ENCODE data around the gene ICAM1. TPM values are rescaled to one million over a fixed set of nuclear protein-coding genes. Genes with fewer than 3 reads are reported as not detected.

ICAM1 gene
- total and polyA plus RNA-seq, 2 of the 13 experiments (the other 11 are each of a cell fraction or from before 2014, with no cell fraction given): 37.9 to 98.4 TPM

- TF ChIP-seq CEBPB (IDR thresholded peaks at IDR 0.05; ENCODE audit: borderline replicate concordance, low read depth, low read length): no peak
- TF ChIP-seq TIGD3 (CRISPR knock-in tag; IDR thresholded peaks at IDR 0.05; ENCODE audit: borderline replicate concordance): no peak
- TF ChIP-seq, protein P1, sequence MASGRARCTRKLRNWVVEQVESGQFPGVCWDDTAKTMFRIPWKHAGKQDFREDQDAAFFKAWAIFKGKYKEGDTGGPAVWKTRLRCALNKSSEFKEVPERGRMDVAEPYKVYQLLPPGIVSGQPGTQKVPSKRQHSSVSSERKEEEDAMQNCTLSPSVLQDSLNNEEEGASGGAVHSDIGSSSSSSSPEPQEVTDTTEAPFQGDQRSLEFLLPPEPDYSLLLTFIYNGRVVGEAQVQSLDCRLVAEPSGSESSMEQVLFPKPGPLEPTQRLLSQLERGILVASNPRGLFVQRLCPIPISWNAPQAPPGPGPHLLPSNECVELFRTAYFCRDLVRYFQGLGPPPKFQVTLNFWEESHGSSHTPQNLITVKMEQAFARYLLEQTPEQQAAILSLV (CRISPR knock-in tag; IDR thresholded peaks at IDR 0.05; ENCODE audit: borderline replicate concordance): peak; percentile 50; the same call in 1 of the 2 replicates
- TF ChIP-seq ZNF101 (CRISPR knock-in tag; IDR thresholded peaks at IDR 0.05; ENCODE audit: borderline replicate concordance, low read depth): no peak; the same call in 1 of the 2 replicates
- no peak for TF ChIP-seq GTF3A (CRISPR knock-in tag; conservative IDR thresholded peaks at IDR 0.05)
- TF ChIP-seq SNAPC4 (CRISPR knock-in tag; IDR thresholded peaks at IDR 0.05): peak; percentile 93
- no peak for TF ChIP-seq MZF1 (CRISPR knock-in tag; IDR thresholded peaks at IDR 0.05; ENCODE audit: borderline replicate concordance)
- TF ChIP-seq NCOA1 (CRISPR knock-in tag; IDR thresholded peaks at IDR 0.05): no peak
- no peak for TF ChIP-seq CHCHD3 (CRISPR knock-in tag; IDR thresholded peaks at IDR 0.05)
- TF ChIP-seq RFX3 (CRISPR knock-in tag; IDR thresholded peaks at IDR 0.05): peak; percentile 71
- no peak for TF ChIP-seq SRF (IDR thresholded peaks at IDR 0.05; ENCODE audit: low read depth, low read length)
- peak; percentile 91; the same call in 1 of the 2 replicates for TF ChIP-seq KLF15 (CRISPR knock-in tag; IDR thresholded peaks at IDR 0.05; ENCODE audit: borderline replicate concordance)
- no peak; the same call in 1 of the 2 replicates for TF ChIP-seq ZBTB42 (CRISPR knock-in tag; IDR thresholded peaks at IDR 0.05)
- no peak for TF ChIP-seq ZNF468 (CRISPR knock-in tag; IDR thresholded peaks at IDR 0.05)
- TF ChIP-seq ZNF691 (CRISPR knock-in tag; IDR thresholded peaks at IDR 0.05; ENCODE audit: borderline replicate concordance, low read depth): 0 out of 2 replicates have a peak, but pooled peaks have one; percentile 39
- TF ChIP-seq, protein P2, sequence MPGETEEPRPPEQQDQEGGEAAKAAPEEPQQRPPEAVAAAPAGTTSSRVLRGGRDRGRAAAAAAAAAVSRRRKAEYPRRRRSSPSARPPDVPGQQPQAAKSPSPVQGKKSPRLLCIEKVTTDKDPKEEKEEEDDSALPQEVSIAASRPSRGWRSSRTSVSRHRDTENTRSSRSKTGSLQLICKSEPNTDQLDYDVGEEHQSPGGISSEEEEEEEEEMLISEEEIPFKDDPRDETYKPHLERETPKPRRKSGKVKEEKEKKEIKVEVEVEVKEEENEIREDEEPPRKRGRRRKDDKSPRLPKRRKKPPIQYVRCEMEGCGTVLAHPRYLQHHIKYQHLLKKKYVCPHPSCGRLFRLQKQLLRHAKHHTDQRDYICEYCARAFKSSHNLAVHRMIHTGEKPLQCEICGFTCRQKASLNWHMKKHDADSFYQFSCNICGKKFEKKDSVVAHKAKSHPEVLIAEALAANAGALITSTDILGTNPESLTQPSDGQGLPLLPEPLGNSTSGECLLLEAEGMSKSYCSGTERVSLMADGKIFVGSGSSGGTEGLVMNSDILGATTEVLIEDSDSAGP (CRISPR knock-in tag; IDR thresholded peaks at IDR 0.05; ENCODE audit: borderline replicate concordance): peak; percentile 69
- TF ChIP-seq ZNF282 (IDR thresholded peaks at IDR 0.05; ENCODE audit: partially characterized antibody): no peak
- no peak for TF ChIP-seq JUND (CRISPR knock-in tag; IDR thresholded peaks at IDR 0.05)
Measured at GRCh38 chr19:10332965-10333757, 62.2 kb downstream of the ICAM1 start, which contains the start of gene RAVER1 (continued).

Measured in HepG2 (cell line).